Measurements from ENCODE around the gene SERPINA9.

The SERPINA9 gene

DNA sequence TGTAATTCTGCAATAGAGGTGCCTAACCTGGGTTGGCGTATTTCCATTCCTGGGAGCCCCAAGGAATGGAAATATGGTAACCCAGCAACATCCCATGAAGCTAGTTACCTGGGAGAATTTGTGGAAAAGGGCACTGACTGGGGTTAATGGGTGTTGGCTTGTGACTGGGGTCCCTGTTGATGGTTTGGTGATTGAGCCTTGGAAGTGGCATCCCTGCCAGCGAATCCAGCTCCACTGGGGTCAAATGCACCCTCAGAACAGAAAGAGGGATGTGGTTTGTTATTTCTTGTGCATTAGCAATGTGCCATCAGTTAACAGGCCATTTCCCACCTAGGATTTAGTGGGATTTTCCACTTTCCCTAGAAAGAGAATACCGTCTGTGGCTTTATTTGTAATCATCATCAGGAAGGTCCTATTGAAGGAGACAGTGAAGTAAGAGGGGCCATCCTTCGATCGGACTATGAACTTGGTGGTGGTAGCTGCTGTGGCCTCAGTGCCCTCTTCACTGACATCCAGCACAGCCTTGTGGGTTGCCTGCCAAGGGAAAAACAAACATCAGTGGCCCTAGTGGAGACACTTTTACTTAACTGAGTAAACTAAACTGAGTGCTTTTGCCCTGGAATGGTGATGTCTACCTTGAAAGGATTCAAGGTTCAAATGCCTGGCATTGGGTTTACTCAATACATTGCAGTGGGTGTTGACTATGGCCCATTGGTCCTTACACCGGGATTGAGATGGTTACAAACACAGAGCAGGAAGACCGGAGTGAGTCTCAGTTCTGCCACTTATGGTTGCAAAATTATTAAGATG, 13.0 kb downstream of the SERPINA9 start:
- no peak overlapping the region for H3K4me3 ChIP-seq (ENCODE audit: low read length)

DNA sequence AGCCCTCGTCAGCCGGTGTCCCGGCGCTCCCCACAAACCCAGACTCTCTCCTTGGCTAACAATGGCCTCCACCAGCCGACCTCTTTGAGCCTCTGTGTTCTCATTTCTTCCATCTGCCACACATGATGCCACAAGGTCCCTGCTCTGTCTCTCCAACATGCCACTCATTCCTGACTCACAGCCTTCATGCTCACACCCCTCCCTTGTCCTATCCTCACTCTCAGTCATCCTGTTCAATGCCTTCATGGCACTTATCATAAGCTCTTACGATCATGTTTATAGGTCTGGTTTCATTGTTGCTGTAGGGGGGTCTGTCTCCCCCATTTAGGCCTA, 13.8 kb downstream of the SERPINA9 start:
- H3K4me3 ChIP-seq (ENCODE audit: low read length) = no peak overlapping the region
- no peak for TF ChIP-seq ZNF274 (IDR thresholded peaks at IDR 0.05; ENCODE audit: low read depth, low read length)

More for the DNA sequence above, 13.0 kb downstream of the SERPINA9 start:
- no peak for TF ChIP-seq ZNF274 (IDR thresholded peaks at IDR 0.05; ENCODE audit: low read depth, low read length)

DNA sequence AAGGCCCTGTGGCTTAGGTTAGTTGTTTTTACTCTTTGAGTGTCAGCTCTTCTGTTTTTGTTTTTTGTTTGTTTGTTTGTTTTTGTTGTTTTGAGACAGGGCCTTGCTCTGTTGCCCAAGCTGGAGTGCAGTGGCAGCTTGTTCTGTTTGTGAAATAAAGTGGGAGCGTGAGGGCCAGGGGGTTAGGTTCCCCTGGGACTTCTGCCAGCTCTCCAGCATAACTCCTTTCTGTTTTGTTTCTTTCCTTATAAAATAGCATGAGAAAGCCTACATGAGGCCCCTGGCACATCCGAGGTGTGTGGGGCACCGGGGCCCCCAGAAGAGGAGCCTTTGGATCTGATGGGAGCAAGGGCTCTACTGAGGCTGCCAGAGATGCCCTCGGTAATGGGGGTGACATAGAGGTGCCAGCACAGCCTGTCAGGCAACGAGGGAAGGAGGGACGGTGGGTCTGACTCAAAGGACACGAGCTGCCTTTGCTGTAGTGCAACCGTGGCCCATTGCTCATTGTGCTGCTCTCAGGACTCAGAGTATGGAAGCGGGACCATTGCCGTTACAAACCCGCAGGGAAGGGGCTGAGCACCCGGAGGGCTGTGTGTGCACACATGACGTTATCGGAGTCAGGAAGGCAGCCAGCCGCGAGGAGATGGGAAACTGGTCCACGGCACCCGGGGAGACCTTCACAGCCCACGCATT, 14.3 kb downstream of the SERPINA9 start:
- no peak overlapping the region for H3K4me3 ChIP-seq (ENCODE audit: low read length)
- TF ChIP-seq ZNF274 (IDR thresholded peaks at IDR 0.05; ENCODE audit: low read depth, low read length) = no peak

DNA sequence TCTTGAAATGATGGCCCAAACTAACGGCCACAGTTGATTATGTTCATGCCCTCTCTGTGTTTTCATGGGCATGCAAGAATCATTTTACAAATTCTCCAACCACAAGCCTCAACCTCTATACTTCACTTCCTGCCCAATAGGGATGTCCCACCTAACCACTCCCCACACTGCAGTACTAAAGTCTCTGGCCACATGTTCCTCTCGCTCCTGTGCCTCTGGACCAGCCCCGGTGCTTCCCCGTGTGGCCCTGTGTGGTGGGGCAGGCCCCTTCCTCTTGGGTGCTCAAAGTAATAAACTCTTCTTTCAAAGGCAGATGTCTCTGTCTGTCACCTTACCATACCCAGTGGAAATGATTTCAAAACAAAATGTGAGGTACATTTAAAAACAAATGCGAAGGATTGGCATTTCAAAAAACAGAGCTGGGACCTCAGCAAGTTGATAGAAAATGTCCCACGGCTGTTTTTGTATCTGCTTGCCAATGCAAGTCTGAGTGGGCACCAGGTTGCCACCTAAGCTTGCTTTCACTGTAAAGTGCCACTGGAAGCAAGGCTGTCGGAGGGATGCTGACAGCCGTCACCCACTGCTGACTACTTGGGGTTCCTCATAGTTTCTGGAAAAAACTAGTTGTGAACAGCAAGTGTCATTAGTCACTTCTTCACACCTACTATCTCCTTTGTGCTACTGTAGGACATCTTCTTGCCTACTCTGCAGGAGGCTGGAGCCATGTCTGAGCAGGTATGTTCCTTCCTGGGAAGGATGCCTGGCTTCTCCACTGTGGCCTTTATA, 15.2 kb downstream of the SERPINA9 start:
- no peak overlapping the region for H3K4me3 ChIP-seq (ENCODE audit: low read length)
- TF ChIP-seq ZNF274 (IDR thresholded peaks at IDR 0.05; ENCODE audit: low read depth, low read length) = no peak

DNA sequence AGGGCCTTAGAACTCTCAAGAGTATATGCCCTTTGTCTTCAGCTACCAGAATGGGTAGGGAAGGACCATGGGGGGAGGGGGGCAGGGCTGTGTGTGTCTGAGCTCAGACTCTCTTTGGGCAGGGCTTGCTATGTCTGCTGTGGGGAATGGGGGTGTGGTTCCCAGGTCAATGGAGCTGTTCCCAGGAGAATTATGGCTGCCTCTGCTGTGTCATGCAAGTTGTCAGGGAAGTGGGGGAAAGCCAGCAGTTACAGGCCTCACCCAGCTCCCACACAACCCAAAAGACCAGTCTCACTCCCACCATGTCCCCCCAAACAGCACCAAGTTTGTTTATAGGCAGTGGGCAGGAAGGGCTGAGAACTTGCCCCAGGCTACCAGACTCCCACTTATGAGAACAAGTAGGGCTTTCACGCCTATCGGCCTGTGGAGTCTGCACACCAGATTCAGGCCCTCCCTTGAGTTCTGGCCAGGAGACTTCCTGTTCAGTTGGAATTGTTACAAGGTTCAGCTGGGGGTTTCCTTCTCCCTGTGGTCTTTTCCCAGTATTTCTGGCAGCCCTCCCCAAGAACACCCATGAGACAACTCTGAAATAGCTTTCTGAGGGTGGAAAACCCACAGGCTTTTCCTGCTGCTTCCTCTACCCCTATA, 17.3 kb downstream of the SERPINA9 start:
- TF ChIP-seq ZNF274 (IDR thresholded peaks at IDR 0.05; ENCODE audit: low read depth, low read length) = no peak
- no peak overlapping the region for H3K4me3 ChIP-seq (ENCODE audit: low read length)

DNA sequence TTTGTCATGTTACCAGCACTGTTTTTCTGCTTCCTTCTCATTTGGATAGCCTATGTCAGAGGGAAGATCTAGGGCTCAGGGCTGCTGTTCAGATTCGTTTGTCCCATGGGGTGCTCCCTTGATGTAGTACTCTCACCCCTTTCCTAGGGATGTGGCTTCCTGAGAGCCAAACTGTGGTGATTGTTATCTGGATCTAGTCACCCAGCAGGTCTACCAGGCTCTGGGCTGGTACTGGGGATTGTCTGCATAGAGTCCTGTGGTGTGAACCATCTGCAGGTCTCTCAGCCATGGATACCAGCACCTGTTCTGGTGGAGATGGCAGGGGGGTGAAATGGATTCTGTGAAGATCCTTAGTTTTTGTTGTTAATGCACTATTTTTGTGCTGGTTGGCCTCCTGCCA, 17.9 kb downstream of the SERPINA9 start:
- no peak overlapping the region for H3K4me3 ChIP-seq (ENCODE audit: low read length)
- no peak for TF ChIP-seq ZNF274 (IDR thresholded peaks at IDR 0.05; ENCODE audit: low read depth, low read length)

DNA sequence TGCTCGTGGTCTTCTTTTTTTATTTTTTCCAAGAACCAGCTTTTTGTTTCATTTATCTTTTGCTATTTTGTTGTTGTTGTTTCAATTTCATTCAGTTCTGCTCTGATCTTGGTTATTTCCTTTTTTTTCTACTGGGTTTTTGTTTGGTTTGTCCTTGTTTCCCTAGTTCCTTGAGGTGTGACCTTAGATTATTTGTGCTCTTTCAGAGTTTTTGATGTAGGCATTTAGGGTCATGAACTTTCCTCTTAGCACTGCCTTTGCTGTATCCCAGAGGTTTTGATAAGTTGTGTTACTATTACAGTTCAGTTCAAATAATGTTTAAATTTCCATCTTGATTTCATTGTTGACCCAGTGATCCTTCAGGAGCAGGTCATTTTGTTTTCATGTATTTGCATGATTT, 20.1 kb downstream of the SERPINA9 start:
- H3K4me3 ChIP-seq (ENCODE audit: low read length) = no peak overlapping the region
- TF ChIP-seq ZNF274 (IDR thresholded peaks at IDR 0.05; ENCODE audit: low read depth, low read length) = no peak

DNA sequence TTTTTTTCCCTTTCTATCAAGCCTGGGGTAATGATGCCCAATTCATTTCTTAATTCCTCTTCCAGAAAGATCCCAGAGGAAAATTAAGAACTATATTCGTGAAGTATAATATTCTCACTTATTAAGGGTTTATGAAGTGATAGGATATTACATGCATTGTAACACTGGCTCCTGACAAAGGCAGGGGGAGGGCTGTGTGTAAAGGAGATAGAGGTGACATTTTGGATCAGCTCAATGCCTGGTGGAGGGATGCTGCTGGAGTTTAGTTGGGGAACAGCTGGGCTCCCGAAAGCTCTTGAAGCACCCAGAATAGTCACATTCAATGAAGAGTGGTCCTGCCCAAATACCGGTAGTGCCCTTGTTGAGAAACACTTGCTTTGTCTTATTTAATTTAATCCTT, 24.2 kb downstream of the SERPINA9 start:
- H3K4me3 ChIP-seq (ENCODE audit: low read length) = no peak overlapping the region
- no peak for TF ChIP-seq ZNF274 (IDR thresholded peaks at IDR 0.05; ENCODE audit: low read depth, low read length)

DNA sequence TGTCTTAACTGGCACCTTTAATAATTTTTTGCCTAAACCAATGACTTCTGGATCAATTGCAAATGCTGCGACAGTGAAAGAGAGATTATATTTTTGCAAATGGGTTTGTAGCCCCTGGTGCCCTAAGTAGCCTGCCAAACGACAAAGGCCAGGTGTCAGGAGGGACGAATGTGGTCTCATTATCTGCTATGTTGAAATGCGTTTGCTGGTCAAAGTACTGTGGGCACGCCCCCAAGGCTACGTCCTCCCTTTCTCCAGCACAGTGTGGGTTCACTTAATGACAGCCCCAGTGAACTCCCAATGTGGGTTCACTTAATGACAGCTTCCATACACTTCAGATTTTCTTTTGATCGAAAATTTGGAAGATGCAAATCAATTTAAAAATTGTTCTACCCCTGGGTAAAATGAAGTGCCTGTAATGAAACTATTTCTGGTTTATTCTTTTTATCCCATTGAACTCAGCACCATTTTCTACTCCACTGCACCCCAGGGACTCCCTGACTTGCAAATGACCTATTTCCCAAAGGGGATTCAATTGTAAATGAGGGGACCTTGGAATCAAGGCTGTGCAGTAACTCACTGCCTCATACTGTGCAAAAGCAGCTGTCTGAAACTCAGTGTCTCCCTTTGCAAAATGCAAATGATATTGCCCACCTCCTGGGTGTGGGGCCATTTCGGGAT, 24.8 kb downstream of the SERPINA9 start:
- TF ChIP-seq ZNF274 (IDR thresholded peaks at IDR 0.05; ENCODE audit: low read depth, low read length) = no peak
- no peak overlapping the region for H3K4me3 ChIP-seq (ENCODE audit: low read length)

DNA sequence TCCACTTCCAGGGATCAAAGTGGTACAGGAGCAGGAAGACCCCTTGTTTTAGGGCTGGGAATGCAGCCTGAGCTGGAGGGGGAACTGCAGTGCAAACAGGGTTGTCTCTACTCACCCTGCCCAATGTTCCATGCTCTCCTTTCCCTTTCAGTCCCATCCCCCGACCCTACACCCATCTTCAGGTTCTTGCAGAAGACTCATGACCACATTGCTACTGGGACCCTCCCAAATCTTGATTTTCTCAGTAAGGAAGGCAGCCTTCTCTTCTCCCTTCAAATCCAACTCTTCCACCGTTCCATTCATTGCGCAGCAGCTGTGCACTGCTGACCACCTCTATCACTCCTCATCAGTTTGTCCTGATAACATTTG, 25.3 kb downstream of the SERPINA9 start:
- no peak overlapping the region for H3K4me3 ChIP-seq (ENCODE audit: low read length)
- TF ChIP-seq ZNF274 (IDR thresholded peaks at IDR 0.05; ENCODE audit: low read depth, low read length) = no peak

DNA sequence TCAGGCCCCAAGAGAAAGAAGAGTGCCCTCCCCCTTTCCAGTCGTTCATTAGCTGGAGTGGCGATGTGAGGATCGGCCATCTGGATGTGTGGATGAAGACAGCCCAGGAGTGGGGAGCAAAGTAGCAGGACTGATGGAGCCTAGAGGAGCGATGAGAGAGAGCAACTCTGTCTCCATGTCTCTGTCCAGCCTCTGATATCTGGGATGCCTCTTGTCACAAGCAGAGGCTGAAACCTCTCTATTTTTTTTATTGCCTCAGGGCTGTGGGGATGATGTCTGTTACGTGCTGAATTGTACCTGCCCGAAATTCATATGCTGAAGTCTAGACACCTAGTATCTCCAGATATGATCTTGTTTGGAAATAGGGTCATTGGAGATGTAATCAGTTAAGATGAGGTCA, 26.1 kb downstream of the SERPINA9 start:
- no peak overlapping the region for H3K4me3 ChIP-seq (ENCODE audit: low read length)
- no peak for TF ChIP-seq ZNF274 (IDR thresholded peaks at IDR 0.05; ENCODE audit: low read depth, low read length)

DNA sequence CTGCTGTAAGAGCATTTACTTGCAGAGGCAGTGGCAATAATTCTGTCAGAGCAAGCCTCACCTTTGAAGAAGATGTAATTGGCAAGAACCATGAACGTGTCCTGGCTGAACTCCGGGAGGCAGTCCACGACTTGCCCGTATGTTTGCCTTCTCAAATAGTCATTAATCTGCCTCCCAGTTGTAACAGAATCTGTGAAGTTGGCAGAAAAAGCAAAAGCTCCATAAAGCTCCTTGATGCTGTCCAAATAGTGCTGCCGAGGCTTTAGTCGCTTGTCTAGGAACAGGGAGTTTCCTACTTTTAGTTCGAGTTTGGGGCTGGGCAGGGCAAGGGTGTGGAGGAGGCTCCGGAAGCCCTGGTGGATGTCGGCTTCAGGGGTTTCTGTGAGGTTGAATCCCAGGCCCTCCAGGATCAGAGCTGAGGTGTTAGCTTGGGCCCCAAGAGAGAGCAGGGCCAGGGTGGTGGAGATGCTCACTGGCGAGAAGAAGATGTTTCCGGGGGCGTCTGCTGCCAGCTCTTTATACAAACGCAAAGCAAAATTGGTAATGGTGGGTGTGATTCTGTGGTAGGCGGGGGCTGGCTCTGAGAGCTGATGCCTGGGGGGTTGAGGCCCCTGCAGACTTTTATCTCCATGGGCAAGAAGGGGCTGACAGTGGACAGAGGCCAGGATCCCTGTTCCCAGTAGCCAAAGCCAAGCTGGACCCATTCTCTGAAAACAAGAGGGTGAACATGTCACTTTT, 27.8 kb downstream of the SERPINA9 start:
- no peak for TF ChIP-seq ZNF274 (IDR thresholded peaks at IDR 0.05; ENCODE audit: low read depth, low read length)

DNA sequence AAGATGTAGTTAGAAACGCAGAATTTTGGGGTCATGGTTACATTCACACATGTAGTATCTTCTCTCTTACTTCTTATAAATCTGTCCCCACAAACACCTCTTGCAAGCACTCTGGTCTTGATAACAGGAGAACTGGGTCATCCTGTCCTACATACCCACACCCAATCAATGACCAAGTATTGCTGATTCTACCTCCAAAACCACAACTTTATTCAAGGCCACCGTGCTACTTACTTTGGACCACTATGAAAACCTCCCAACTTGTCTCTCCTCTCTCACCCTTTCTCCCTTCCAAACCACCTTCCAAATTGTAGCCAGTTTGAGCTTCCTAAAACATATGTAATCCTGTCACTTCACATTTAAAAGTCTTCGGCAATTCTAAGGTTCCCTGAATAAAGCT, 28.8 kb downstream of the SERPINA9 start:
- TF ChIP-seq ZNF274 (IDR thresholded peaks at IDR 0.05; ENCODE audit: low read depth, low read length) = no peak
- H3K4me3 ChIP-seq (ENCODE audit: low read length) = no peak overlapping the region

More for the DNA sequence above, 27.8 kb downstream of the SERPINA9 start:
- no peak overlapping the region for H3K4me3 ChIP-seq (ENCODE audit: low read length)
